Measurements from ENCODE around the gene CLCN3.

Gene CLCN3

DNA sequence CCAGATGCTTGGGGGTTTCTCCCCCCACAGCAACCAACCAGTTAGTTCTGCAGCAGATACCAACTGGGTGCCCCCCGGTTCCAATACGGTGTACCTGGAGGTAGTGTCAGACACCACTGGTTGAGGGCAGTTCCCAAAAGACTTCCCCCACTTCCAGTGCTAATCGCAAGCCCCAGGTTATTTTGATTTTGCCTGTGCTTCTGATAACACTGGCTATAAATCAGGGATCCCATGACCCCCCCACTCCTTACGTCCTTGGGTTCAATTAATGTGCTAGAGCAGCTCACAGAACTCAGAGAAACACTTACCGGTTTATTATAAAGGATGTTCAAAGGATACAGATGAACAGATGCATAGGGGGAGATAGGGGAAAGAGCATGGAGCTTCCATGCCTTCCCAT lies 5.5 kb downstream of the CLCN3 start:
- DNase-seq (ENCODE audit: insufficient read length, low spot score) (no peak), FAIRE-seq (no peak)
- TF ChIP-seq, protein P1, sequence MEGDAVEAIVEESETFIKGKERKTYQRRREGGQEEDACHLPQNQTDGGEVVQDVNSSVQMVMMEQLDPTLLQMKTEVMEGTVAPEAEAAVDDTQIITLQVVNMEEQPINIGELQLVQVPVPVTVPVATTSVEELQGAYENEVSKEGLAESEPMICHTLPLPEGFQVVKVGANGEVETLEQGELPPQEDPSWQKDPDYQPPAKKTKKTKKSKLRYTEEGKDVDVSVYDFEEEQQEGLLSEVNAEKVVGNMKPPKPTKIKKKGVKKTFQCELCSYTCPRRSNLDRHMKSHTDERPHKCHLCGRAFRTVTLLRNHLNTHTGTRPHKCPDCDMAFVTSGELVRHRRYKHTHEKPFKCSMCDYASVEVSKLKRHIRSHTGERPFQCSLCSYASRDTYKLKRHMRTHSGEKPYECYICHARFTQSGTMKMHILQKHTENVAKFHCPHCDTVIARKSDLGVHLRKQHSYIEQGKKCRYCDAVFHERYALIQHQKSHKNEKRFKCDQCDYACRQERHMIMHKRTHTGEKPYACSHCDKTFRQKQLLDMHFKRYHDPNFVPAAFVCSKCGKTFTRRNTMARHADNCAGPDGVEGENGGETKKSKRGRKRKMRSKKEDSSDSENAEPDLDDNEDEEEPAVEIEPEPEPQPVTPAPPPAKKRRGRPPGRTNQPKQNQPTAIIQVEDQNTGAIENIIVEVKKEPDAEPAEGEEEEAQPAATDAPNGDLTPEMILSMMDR (IDR thresholded peaks at IDR 0.05; ENCODE audit: insufficient read depth, missing control alignments) = no peak

DNA sequence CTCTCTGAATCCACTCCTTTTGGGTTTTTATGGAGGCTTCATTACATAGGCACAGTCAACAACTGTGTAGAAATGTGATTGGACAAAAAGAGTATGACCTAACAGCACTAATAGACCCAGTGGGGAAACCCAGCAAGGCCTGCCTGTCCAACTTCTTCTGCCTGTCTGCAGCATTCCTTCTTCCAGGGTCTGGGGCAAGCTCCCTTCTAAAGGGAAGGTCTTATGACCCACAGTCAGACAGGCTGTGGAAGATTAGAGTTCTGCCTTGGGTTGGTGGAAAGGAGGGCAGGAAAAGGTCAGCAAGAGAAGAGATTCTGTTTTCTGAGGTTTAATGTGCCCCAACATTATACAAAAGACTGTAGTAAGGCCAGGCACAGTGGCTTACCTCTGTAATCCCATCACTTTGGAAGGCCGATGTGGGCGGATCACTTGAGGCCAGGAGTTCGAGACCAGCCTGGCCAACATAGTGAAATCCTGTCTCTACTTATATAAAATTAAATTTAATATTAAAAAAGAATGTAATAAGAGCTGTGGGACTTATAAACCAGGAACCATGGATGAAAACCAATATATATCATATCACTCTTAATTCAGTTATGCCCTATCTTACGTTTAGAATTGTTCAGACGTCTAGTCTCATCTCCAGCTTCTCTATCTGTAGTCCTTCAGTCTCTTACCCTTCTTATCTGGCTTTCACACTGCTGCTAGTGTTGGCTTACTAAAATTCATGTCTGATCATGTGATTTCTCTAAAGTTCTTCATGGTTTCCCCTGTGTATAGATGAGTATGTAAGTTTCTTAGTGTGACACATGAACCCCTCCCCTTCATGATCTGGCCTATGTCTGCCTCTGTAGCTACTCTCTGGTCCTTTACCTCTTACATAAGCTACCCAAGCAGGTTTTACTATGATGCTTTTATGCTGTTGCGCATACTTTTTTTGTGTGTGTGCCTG lies 6.2 kb downstream of the CLCN3 start:
- FAIRE-seq = no peak
- TF ChIP-seq, protein P1 (IDR thresholded peaks at IDR 0.05; ENCODE audit: insufficient read depth, missing control alignments) = no peak
- DNase-seq (ENCODE audit: insufficient read length, low spot score) = no peak

DNA sequence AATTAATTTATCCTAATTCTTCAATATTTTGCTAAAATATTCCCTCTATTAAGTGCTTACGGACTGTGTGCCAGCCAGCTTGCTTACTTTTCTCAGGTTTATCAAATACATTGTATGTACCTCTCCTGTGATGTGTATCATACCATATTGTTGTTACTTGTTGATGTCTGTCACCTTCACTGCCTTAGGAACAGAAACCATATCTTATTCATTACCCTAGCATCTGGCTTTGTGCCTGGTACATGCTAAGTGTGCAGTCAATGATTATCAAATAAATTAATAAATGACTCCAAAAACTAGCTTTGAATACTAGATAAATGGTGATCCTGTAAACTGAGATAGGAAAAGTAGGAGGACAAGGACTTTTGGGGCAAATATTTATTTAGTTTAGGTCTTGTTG lies 6.9 kb downstream of the CLCN3 start:
- TF ChIP-seq, protein P1 (IDR thresholded peaks at IDR 0.05; ENCODE audit: insufficient read depth, missing control alignments) = no peak
- FAIRE-seq = no peak
- no peak for DNase-seq (ENCODE audit: insufficient read length, low spot score)

DNA sequence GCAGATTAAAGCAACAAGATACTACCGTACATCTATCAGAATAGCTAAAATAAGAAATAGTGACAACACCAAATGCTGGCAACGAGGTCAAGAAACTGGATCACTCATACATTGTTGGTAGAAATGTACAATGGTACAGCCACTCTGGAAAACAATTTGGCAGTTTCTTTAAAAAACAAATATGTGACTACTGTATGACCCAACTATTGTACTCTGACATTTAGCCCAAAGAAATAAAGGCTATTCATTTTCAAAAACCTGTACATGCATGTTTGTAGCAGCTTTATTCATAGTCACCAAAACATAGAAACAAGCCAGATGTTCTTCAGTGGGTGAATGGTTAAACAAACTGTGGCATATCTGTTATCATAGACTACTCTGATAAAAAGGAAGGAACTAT lies 8.2 kb downstream of the CLCN3 start:
- FAIRE-seq = no peak
- DNase-seq (ENCODE audit: insufficient read length, low spot score) = no peak
- TF ChIP-seq, protein P1 (IDR thresholded peaks at IDR 0.05; ENCODE audit: insufficient read depth, missing control alignments) = no peak

DNA sequence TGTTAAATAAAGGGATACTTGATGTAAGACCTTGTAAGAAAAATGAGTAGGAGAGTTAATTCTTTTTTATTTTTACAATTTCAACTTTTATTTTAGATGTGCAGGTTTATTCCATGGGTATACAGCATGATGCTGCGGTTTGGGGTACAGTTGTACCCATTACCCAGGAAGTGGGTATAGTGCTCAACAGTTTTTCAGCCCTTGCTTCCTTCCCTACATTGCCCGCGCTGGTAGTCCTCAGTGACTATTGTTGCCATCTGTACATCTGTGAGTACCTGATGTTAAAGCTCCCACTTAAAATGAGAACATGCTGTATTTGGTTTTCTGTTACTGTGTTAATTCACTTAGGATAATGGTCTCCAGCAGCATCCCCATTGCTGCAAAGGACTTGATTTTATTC lies 9.7 kb downstream of the CLCN3 start:
- DNase-seq (ENCODE audit: insufficient read length, low spot score) (no peak), FAIRE-seq (no peak)
- TF ChIP-seq, protein P1 (IDR thresholded peaks at IDR 0.05; ENCODE audit: insufficient read depth, missing control alignments) = no peak

DNA sequence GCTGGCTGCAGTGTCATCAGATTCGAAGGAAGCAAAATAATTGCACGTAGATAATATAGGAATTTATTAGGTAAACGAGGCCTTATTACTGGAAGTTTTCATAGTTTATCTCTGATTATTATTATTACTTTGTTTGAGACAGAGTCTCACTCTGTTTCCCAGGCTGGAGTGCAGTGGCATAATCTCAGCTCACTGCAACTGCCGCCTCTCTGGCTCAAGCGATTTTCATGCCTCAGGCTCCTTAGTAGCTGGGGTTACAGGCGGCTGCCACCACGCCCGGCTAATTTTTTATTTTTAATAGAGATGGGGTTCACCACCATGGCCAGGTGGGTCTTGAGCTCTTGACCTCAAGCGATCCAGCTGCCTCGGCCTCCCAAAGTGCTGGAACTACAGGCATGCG lies 12.5 kb downstream of the CLCN3 start:
- DNase-seq (ENCODE audit: insufficient read length, low spot score) (no peak), FAIRE-seq (no peak)
- TF ChIP-seq, protein P1 (IDR thresholded peaks at IDR 0.05; ENCODE audit: insufficient read depth, missing control alignments) = no peak

DNA sequence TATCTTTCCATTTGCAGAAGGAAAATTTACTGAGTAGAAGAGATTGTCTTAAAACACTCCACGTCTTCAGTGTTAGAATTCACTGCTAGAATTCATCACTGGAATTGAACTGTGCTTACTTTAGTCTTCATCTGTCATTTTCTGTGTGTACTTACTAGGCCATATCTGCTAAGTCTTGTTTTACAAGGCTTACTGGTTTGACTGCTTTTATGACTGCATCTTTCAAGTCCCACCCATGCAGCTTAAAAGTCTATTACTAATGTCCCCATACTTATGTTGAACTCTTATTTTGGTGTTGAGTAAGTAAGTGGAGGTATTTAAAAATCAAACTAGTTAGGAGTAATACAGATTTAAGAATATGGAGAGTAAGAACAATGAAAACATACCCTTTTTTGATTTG lies 14.6 kb downstream of the CLCN3 start:
- TF ChIP-seq, protein P1 (IDR thresholded peaks at IDR 0.05; ENCODE audit: insufficient read depth, missing control alignments) = no peak
- FAIRE-seq (no peak), DNase-seq (ENCODE audit: insufficient read length, low spot score) (no peak)
